Duodenal mucosa (tissue), 2 donors: ENCODE results near the gene AHCY.
"Not testable (repeated sequence)": the region's sequence is repeated elsewhere in the genome, so short reads cannot be mapped to it uniquely, and the experiment has no call there.

Experiments
- H3K27ac ChIP-seq: one replicate; pipeline ENCODE4 v1.7.0; 2013; ENCODE audit warnings: low read depth, low read length
- H3K27me3 ChIP-seq, 2 donors: one replicate each; pipeline ENCODE4 v1.7.0; 2013; ENCODE audit warnings: low read length in 2 of 2, control low read depth in 1 of 2; ENCODE audit not compliant: insufficient read depth in 2 of 2, control insufficient read depth in 1 of 2
- H3K36me3 ChIP-seq, 2 donors: one replicate each; pipeline ENCODE4 v1.7.0; 2013; ENCODE audit warnings: low read length in 2 of 2, control low read depth in 1 of 2; ENCODE audit not compliant: insufficient read depth in 2 of 2, control insufficient read depth in 1 of 2
- H3K4me1 ChIP-seq, 2 donors: one replicate each; pipeline ENCODE4 v1.7.0; 2013; ENCODE audit warnings: low read length in 2 of 2, control low read depth in 1 of 2; ENCODE audit not compliant: insufficient read depth in 2 of 2, control insufficient read depth in 1 of 2
- H3K4me3 ChIP-seq, 2 donors: one replicate each; pipeline ENCODE4 v1.7.0; 2013; ENCODE audit warnings: low read length in 2 of 2, low read depth in 1 of 2
- H3K9ac ChIP-seq, 2 donors: one replicate each; pipeline ENCODE4 v1.7.0; 2013; ENCODE audit warnings: low read length in 2 of 2, low read depth in 1 of 2
- H3K9me3 ChIP-seq, 2 donors: one replicate each; pipeline ENCODE4 v1.7.0; 2013; ENCODE audit warnings: low read length in 2 of 2, control low read depth in 1 of 2; ENCODE audit not compliant: control insufficient read depth in 1 of 2

The AHCY gene

GRCh38 chr20:34310481-34311117 is 7.4 kb upstream of the AHCY start:
- H3K27ac ChIP-seq: peak overlapping the region; percentile 46
- peak overlapping the region in 1 of 2 donors; percentile 38 for H3K9ac ChIP-seq
- peak overlapping the region; percentile 28 to 44 for H3K4me3 ChIP-seq

GRCh38 chr20:34309691-34310090 is 6.5 kb upstream of the AHCY start:
- Histone ChIP-seq H3K9ac (no peak overlapping the region), H3K9me3 (no peaks in the 10 kb centered on the region), H3K27ac (no peak overlapping the region), H3K4me3 (no peak overlapping the region), H3K27me3 (peaks cover 0 to 9% of the 10 kb centered on the region in 2 donors), H3K4me1 (peaks cover 18 to 24% of the 10 kb centered on the region in 2 donors), H3K36me3 (no peaks in the 10 kb centered on the region)

More at GRCh38 chr20:34310481-34311117, 7.4 kb upstream of the AHCY start:
- H3K4me1 ChIP-seq: peaks cover 18 to 24% of the 10 kb centered on the region in 2 donors
- peaks cover 0 to 9% of the 10 kb centered on the region in 2 donors for H3K27me3 ChIP-seq
- H3K36me3 ChIP-seq: no peaks in the 10 kb centered on the region
- no peaks in the 10 kb centered on the region for H3K9me3 ChIP-seq

- Histone ChIP-seq H3K36me3 (no peaks in the 10 kb centered on the region), H3K4me1 (peaks cover 22 to 23% of the 10 kb centered on the region in 2 donors), H3K9ac (no peak overlapping the region), H3K9me3 (no peaks in the 10 kb centered on the region), H3K27ac (no peak overlapping the region), H3K27me3 (no peaks in the 10 kb centered on the region), H3K4me3 (no peak overlapping the region)
Observed at GRCh38 chr20:34305333-34306230, 2.4 kb upstream of the AHCY start.

- Histone ChIP-seq H3K36me3 (no peaks in the 10 kb centered on the region), H3K9me3 (no peaks in the 10 kb centered on the region), H3K27me3 (no peaks in the 10 kb centered on the region), H3K9ac (peak overlapping the region; percentile 84 to 87), H3K27ac (peak overlapping the region; percentile 85), H3K4me3 (peak overlapping the region; percentile 84 to 89), H3K4me1 (peaks cover 21 to 24% of the 10 kb centered on the region in 2 donors)
Observed at GRCh38 chr20:34302312-34302722, 838 bp downstream of the AHCY start.

GRCh38 chr20:34301587-34302311 is 1.4 kb downstream of the AHCY start:
- Histone ChIP-seq H3K4me3 (peak overlapping the region; percentile 84 to 89), H3K27ac (no peak overlapping the region), H3K27me3 (no peaks in the 10 kb centered on the region), H3K36me3 (no peaks in the 10 kb centered on the region), H3K9me3 (no peaks in the 10 kb centered on the region), H3K9ac (peak overlapping the region; percentile 84 to 87), H3K4me1 (peaks cover 21 to 24% of the 10 kb centered on the region in 2 donors)

- Histone ChIP-seq H3K9me3 (no peaks in the 10 kb centered on the region), H3K4me1 (peaks cover 21 to 24% of the 10 kb centered on the region in 2 donors), H3K36me3 (no peaks in the 10 kb centered on the region), H3K4me3 (peak overlapping the region; percentile 36 to 84), H3K9ac (peak overlapping the region in 1 of 2 donors; percentile 29), H3K27ac (no peak overlapping the region), H3K27me3 (no peaks in the 10 kb centered on the region)
Observed at GRCh38 chr20:34300809-34301586, 2.2 kb downstream of the AHCY start.

GRCh38 chr20:34300256-34300806 is 2.8 kb downstream of the AHCY start:
- peaks cover 21 to 24% of the 10 kb centered on the region in 2 donors for H3K4me1 ChIP-seq
- H3K36me3 ChIP-seq: peaks cover 0 to 2% of the 10 kb centered on the region in 2 donors
- H3K4me3 ChIP-seq: no peak overlapping the region
- H3K9ac ChIP-seq: no peak overlapping the region
- H3K9me3 ChIP-seq: no peaks in the 10 kb centered on the region
- H3K27ac ChIP-seq: no peak overlapping the region
- H3K27me3 ChIP-seq: no peaks in the 10 kb centered on the region

- H3K9ac ChIP-seq: no peak overlapping the region
- H3K4me3 ChIP-seq: no peak overlapping the region
- peaks cover 4 to 8% of the 10 kb centered on the region in 2 donors for H3K36me3 ChIP-seq
- peaks cover 21 to 24% of the 10 kb centered on the region in 2 donors for H3K4me1 ChIP-seq
- no peaks in the 10 kb centered on the region for H3K9me3 ChIP-seq
- no peak overlapping the region for H3K27ac ChIP-seq
- H3K27me3 ChIP-seq: no peaks in the 10 kb centered on the region
Observed at GRCh38 chr20:34299556-34300255, 3.4 kb downstream of the AHCY start.

- not testable (repeated sequence) for H3K27me3 ChIP-seq, H3K4me3 ChIP-seq, H3K9ac ChIP-seq, H3K9me3 ChIP-seq, H3K27ac ChIP-seq
- Histone ChIP-seq H3K4me1 (peaks cover 21 to 24% of the 10 kb centered on the region in 2 donors), H3K36me3 (peaks cover 16 to 21% of the 10 kb centered on the region in 2 donors)
Observed at GRCh38 chr20:34298294-34298784, 4.8 kb downstream of the AHCY start.
